Stimulated activated CD8-positive, alpha-beta memory T cell treated with anti-CD3 and anti-CD28 coated beads, Interleukin-15, amount 100 ng/mL, for 24 hours (primary cell): Measurements from ENCODE around the gene KDM2B.
"Not testable (repeated sequence)": the region's sequence is repeated elsewhere in the genome, so short reads cannot be mapped to it uniquely, and the experiment has no call there.

Source experiments
- DNase-seq: peaks from one replicate; pipeline ENCODE4 v3.0.0-alpha.2; 2020; ENCODE audit warnings: low read depth

The KDM2B gene

DNA sequence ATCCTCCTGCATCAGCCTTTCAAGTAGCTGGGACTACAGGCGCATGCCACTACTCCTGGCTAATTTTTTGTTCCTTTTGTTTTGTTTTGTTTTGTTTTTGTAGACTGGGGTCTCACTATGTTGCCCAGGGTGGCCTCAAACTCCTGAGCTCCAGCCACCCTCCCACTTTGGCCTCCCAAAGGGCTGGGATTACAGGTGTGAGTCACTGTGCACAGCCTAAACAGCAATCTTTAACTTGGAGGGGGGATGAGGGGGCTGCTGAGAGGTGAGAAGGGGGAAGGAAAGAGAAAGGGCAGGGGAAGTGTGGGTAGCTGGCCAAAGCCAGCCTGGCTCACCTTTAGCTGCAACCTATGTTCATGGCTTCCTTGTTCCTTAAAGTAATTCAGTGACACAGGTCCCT, 77.4 kb downstream of the KDM2B start:
- DNase-seq = no peak

DNA sequence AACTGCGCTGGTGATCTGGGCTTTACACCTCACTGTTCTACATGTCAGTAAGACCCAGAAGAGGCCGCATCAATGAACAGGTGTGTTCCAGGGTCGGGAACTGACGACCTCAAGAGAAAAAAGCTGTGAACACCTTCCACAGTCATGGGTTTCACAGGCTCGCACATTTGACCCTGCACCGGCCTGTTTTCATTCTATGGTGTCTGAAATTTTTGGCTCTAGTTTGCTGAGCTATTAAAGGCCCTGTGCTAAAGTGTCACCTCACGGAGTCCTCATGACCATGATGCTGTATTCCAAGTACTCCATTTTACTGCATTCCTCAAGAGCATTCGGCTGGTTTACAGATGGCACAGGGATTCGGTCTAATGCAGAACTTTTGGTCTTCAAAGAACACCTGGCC, 78.9 kb downstream of the KDM2B start:
- no peak for DNase-seq

DNA sequence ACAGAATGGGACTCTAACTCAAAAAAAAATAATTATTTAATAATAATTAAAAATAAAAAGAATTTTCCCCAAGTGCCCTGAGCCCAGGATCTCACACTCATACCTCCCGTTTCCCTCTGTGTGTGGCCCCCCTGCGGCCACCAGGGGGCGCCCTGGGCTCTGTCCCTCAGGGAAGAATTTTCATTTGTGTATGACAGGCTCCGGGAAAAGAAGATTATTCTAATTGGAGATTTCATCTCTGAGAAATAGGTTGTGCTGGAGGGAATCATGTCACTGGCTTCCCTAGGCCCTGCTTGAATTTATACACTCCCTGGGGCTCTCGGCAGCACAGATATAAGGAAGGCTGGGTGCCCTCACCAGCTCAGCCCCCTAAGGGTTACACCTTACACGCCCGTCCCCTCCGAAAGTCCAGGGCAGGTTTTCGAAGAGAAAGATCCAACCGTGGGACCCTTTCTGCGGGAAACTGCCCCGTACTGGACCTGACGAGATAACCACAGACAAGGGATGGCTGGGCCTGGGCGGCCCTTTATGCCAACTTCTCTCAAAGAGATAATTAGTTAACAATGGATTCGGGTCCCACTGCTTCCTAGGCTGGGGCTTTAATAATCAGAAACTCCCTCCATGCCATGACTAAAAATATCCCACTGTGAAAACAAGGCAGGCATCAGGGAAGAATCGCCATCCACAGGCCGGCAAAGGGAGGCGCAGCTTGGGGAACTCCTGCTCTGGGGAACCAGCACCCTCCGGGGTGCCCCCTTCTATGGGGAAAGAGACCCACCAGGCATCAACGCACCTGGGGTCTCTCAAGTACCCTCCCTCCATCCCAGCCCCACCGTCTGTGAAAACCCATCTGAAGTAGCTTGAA, 80.7 kb downstream of the KDM2B start:
- DNase-seq = peak; percentile 67

- DNase-seq = no peak
Measured at GRCh38 chr12:121495746-121496145, 85.1 kb downstream of the KDM2B start.

GRCh38 chr12:121494093-121494787, 86.6 kb downstream of the KDM2B start:
- DNase-seq = peak; percentile 21

DNA sequence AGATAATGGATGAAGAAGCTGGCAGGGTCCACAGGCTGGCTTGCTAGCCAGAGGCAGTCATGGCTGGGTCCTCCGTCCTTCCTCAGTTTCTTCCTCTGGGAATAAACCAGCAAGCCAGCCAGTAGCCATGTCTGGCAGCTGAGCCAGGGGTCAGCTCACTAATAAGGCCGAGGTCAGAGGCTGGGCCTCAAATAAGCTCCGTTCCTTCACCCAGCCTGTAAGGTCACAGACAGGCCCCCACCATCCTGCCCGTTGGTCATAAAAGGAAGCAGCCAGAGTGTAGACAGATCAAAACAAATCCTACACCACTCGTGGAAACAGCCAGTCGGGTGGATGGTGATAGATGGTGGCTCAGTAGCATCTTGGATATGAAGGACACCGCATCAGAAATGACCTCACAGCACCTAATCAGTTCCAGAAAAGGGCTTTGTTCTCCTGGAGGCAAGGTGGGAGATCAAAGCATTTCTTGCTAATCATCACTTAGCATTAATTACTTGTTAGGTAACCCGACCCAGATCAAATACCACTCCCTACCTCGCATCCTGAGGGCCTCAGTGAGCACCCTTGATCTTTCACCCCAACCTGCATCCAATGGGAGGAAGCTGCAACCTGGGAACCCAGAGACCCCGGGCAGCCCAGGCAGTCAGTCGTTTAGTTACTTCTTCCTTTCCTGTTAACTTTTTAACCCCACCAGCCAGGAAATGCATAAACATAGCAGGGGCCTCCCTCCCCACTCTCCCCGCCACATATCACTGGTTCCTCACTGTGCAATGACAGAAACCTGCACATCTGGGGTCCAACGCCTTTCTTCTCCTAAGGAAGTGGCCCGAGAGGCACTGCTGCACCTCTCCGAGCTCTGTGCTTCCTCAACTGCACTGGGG, 90.2 kb downstream of the KDM2B start:
- DNase-seq = no peak

- DNase-seq = no peak
Measured at GRCh38 chr12:121489874-121490273, 90.9 kb downstream of the KDM2B start.

DNA sequence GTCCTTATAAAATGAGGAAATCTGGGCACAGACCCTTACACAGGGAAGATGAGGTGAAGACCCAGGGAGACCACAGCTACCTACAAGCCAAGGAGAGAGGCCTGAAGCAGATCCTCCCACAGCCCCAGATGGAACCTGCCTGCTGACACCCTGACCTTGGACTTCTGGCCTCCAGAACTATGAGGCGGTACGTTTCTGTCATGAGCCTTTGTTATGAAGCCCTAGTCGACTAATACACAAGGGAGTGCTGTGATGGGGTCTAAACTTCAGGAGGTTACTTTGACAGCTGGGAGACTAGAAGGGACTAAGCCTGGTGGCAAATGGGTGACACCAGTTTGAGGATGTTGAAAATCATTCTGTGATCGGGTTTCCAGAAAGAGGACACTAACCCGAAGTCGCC, 95.9 kb downstream of the KDM2B start:
- no peak for DNase-seq

DNA sequence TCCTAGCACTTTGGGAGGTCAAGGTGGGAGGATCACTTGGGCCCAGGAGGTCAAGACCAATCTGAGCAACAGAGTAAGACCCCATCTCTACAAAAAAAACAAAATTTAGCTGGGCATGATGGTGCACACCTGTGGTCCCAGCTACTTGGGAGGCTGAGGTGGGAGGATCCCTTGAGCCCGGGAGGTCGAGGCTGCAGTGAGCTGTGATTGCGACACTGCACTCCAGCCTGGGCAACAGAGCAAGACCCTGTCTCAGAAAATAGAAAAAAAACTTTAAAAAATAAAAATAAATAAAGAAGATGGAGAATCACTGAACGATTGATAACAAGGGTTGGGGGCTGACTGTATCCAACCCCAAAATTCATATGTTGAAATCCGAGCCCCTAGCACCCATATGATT, 96.3 kb downstream of the KDM2B start:
- DNase-seq = not testable (repeated sequence)

DNA sequence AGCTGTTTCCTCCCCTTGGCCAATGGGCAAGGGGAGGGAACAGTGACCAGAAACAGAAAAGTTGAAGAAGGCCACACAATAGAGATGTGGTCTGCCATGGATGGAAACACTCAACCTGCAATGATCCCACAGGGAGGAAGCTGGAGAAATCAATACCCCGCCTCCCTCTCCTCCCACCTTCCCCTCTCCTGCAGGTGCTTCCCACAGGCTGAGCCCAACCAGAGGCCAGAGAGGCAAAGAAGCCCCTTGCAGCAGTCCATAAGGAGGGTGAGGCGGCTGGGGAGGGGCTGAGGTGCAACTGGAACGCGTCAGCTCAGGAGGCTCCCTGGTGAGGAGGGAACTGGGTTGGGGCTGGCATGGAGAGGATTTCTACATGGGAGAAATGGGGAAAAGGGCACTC, 96.9 kb downstream of the KDM2B start:
- no peak for DNase-seq

GRCh38 chr12:121476477-121476876, 104.3 kb downstream of the KDM2B start:
- no peak for DNase-seq

- no peak for DNase-seq
Measured at GRCh38 chr12:121475279-121475678, 105.5 kb downstream of the KDM2B start.

DNA sequence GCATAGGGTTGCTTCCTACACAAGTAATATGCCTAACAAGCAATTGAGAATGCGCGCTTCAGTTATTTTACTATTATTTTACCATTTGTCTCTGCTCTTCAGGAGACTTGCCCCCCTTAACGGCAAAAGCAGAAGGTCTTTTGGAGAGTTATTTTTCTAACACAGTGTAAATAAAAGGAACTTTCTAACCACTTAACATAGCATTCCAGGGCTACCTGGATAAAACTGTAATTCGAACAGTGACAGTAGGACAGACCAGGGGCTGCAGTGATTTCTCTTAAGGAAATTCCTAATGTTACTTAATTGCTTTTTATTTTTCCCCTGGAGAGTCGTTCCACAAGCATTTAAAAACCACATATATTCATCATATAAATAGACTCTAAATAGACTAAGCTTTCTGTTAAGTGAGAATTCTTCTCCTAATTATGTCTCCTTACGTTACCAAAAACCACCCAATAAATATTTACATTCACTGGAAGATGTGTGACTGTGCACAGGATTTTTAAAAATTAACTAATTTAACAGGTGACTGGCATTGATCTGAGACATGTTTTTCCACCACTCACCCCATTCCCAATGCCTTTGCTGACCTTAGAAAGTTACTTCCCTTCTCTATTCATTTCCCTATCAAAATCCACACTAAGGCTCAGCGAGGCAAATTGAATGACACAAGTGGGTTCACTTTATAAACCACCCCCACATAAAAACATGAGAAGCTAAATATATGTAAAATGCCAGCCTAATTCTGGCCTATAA, 108.5 kb downstream of the KDM2B start:
- no peak for DNase-seq

DNA sequence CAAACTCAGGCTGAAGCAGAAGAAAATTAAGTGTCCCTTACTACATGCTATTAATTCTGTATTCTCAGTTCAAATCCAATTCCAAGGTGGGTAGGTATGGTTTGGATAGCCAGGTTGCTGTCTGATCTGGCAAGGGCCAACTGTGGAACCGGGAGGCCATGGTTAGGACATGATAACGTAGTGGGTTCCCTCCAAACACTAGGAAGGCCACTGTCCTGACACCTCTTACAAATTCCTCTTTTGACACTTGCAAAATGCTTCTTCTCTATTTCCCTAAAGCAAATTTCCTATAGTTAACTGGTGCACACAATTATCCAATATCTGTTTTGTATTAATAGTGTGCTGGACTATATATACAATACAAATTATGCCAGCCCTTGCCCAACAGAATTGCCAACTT, 110.1 kb downstream of the KDM2B start:
- DNase-seq = no peak

- DNase-seq = no peak
Measured at GRCh38 chr12:121468499-121468801, 112.4 kb downstream of the KDM2B start.

DNA sequence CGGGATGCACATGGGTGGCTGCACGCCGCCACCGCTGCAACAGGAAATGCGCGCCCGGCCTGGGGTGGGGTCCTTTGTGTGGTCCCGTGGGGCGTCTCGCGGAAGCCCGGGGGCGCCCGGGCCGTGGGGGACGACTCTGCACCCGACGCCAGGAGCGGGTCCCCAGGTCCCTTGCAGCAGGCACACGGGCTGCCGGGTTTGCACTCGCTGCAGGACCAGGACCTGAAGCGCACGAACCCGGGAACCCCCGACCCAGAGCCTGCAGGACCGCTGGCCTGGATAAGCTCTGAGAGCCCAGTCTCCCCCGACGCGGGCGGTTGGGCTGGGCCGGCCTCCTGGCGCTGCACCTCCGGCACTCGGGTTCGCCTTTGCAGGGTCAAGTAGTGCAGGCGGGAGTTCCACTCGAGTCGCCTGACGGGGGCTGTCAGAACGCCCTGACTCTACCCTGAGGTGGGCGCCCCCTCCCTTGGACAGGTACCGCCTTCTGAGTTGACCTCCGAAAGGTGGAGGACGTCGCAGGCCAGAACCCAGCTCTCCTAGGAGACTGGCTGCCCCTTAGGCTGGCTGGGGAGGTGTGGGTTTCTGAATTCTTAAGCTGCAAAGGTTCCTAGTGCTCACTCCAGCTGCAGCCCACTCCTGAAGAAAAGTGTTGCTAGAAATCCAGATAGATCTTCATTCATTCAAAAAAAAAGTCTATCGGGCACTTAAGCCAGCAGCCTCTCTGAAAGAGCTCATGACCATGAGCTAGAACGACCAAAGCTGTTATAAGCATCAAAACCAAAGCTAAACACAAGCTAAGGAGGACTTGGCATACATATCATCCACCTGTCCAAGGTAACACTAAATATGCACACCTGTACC, 113.0 kb downstream of the KDM2B start:
- DNase-seq = no peak

DNA sequence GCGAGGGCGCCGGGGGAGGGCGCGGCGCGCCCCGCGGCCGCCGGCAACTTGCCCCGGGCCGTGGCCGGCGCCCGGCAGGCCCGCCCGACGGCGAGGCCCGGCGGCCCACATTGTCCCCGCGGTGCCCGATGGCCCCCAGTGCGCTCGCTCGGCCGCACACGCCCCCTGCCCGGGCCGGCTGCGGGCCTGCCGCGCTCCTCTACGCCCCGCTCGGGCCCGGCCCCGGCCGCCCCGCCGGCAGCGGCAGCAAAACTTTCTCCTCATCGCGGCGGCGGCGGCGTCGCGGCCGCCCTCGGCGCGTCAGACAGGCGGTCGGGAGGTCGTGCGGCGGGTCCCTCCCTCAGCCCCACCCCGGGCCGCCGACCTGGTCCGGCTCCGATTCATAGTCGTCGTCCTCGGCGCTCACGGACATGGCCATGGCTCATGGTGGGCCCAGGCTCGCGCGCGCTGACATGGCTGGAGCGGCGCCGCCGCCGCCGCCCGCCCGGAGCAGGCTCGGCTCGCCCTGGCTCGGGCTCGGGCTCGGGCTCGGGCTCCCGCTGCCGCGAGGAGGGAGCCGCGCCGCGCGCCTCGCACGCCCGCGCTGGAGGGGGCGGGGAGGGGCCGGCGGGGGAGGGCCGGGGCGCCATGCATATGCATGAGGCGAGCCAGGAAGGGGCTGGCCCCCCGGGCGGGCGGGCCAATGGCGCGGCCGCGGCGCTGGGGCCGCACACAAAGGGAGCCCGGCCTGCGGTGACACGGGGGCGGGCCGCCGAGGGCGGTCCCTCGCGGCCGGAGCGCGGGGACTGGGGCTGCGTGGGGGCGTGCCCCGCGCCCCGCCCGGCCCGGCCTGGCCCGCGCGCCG, 113.8 kb downstream of the KDM2B start:
- peak; percentile 73 for DNase-seq

DNA sequence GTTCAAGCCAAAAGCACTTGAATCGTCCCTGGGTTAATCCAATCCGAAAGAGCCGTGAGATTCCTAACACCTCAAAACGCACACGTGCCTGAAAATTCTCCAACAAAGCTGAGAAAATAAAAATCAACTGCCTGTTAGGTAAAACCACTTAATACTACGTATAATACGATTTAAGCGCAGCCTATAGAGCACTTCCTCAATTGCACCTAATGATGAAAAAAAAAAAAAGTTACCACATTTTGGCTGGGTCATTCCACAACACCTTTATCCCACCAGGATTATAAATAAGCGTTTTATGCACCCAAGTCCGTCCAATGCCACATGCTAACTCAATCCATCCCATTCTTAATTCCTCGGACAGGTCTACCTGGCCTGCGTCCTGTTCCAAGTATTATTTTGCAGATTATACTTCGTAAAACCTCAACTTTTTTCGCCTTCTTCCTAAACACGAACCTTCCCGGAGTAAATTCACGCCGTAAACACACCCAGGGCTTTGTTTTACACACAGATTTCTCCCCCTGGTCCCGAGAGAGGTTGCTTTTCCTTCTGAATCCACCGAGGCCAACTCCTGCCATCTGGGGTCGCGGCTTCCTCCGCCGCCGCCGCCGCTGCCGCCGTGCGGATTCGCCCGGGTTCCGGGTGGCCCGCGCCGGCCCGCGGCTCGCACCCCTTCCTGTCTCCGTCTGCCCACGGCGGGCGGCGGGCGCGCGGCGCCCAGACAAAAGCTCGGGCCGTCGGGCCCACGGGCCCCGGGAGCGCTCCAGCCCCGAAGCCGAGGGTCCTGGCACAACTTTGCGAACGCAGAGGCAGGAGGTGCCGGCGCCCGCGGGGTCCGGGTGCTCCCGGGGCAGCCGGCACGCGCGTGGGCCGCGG, 114.7 kb downstream of the KDM2B start:
- peak; percentile 19 for DNase-seq

DNA sequence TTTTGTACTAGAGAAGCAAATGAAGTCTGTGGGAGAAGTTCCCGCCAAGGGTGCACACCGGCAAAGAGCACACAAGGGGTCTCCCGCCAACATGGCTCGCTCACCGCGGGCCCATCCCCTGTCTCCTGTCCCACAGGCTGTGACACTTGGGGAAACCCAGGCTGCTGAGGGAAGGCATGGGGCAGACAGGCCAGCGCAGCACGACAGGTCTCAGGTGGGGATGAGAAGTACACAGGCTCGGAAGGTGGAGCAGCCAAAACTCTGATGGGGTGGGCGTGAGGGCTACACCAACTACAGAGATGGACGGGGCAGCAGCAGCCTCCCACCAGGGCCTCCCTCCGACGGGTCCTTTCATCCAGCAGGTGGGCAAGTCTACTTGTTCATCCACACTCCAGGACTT, 116.5 kb downstream of the KDM2B start:
- no peak for DNase-seq
